GM12878 (cell line): ENCODE results near the gene CDC6. TPM values are rescaled to one million over a fixed set of nuclear protein-coding genes. Genes with fewer than 3 reads are reported as not detected.
A peak's percentile ranks its signal among the peaks of the same experiment; 100 is the strongest.

Experiments
- ASH2L ChIP-seq: fragments of 300-600, 200-600 bp; sonication (generic); IDR thresholded peaks from 2 replicates; pipeline ENCODE4 v1.6.1; 2017; ENCODE audit warnings: low read depth, mild to moderate bottlenecking, borderline replicate concordance
- ATF7 ChIP-seq: fragments of 450-650 bp; IDR thresholded peaks from 2 replicates; pipeline ENCODE4 v1.6.1; 2016; ENCODE audit warnings: low read depth, mild to moderate bottlenecking
- ESRRA ChIP-seq: IDR thresholded peaks from 2 replicates; pipeline ENCODE4 v1.6.1; 2012; ENCODE audit warnings: mild to moderate bottlenecking, low read length, improper control_type of control experiment
- IKZF1 ChIP-seq: fragments of 450-650 bp; conservative IDR thresholded peaks from 2 replicates; pipeline ENCODE4 v1.6.1; 2017; ENCODE audit warnings: antibody characterized with exemption, mild to moderate bottlenecking
- IKZF2 ChIP-seq, 2 experiments: fragments of 450-650 bp; IDR thresholded peaks; 2 replicates each; pipeline ENCODE4 v1.6.1; 2017; ENCODE audit warnings: mild to moderate bottlenecking in 2 of 2, moderate library complexity in 2 of 2
- JUND ChIP-seq: IDR thresholded peaks from 2 replicates; pipeline ENCODE4 v1.6.1; 2012; ENCODE audit warnings: low read depth, mild to moderate bottlenecking, low read length, improper control_type of control experiment, moderate library complexity
- RCOR1 ChIP-seq: conservative IDR thresholded peaks from 2 replicates; pipeline ENCODE4 v1.6.1; 2012; ENCODE audit warnings: low read depth, low read length, improper control_type of control experiment
- SREBF1 ChIP-seq: IDR thresholded peaks from 2 replicates; pipeline ENCODE4 v1.6.1; 2012; ENCODE audit warnings: mild to moderate bottlenecking, low read length
- ZNF207 ChIP-seq: fragments of 450-650 bp; IDR thresholded peaks from 2 replicates; pipeline ENCODE4 v1.6.1; 2014; ENCODE audit warnings: antibody characterized with exemption, mild to moderate bottlenecking, borderline replicate concordance
- polyA plus RNA-seq, 11 experiments: library from polyadenylated mRNA; depleted of rRNA in 4 of 11; unstranded in 6 of 11; stranded (reverse) in 5 of 11; fragments of >200 nt; fragmentation: Nextera tagmentation in 4 of 11; fragmentation: Illumina TruSeq in 1 of 11; extraction: Ambion mirVana in 4 of 11; extraction: Trizol in 1 of 11; gene quantifications; 1 replicate in 1 of 11; 2 replicates in 10 of 11; pipeline versions ENCODE4 v1.2.1 to v1.2.3, GENCODE V29; 2011 to 2016; ENCODE audit warnings: inconsistent platforms in 2 of 11, missing spikeins in 2 of 11, low read depth in 1 of 11
- total RNA-seq, 4 experiments: library from RNA; depleted of rRNA in 3 of 4; stranded (reverse); fragments of >200 nt in 3 of 4; fragmentation: Illumina TruSeq in 1 of 4; extraction: Trizol in 1 of 4; gene quantifications; 2 replicates each; pipeline versions ENCODE4 v1.2.1 to v1.2.3, GENCODE V29; 2013 to 2021
- TF ChIP-seq, protein P1 (sequence below): fragments of 450-650 bp; IDR thresholded peaks from 2 replicates; pipeline ENCODE4 v1.6.1; 2017; ENCODE audit warnings: mild to moderate bottlenecking
- TF ChIP-seq, protein P2 (sequence below): fragments of 450-650 bp; IDR thresholded peaks from 2 replicates; pipeline ENCODE4 v1.6.1; 2017; ENCODE audit warnings: mild to moderate bottlenecking, low read depth, inconsistent platforms; ENCODE audit not compliant: poor library complexity, severe bottlenecking
- TF ChIP-seq, protein P3 (sequence below): fragments of 450-650 bp; IDR thresholded peaks from 2 replicates; pipeline ENCODE4 v1.6.1; 2018; ENCODE audit warnings: borderline replicate concordance, mild to moderate bottlenecking; ENCODE audit not compliant: partially characterized antibody

The CDC6 gene
- total and polyA plus RNA-seq, 10 of the 15 experiments (the other 5 are each of a cell fraction or from before 2014, with no cell fraction given): 13.3 to 60.9 (median 47.6) TPM

DNA sequence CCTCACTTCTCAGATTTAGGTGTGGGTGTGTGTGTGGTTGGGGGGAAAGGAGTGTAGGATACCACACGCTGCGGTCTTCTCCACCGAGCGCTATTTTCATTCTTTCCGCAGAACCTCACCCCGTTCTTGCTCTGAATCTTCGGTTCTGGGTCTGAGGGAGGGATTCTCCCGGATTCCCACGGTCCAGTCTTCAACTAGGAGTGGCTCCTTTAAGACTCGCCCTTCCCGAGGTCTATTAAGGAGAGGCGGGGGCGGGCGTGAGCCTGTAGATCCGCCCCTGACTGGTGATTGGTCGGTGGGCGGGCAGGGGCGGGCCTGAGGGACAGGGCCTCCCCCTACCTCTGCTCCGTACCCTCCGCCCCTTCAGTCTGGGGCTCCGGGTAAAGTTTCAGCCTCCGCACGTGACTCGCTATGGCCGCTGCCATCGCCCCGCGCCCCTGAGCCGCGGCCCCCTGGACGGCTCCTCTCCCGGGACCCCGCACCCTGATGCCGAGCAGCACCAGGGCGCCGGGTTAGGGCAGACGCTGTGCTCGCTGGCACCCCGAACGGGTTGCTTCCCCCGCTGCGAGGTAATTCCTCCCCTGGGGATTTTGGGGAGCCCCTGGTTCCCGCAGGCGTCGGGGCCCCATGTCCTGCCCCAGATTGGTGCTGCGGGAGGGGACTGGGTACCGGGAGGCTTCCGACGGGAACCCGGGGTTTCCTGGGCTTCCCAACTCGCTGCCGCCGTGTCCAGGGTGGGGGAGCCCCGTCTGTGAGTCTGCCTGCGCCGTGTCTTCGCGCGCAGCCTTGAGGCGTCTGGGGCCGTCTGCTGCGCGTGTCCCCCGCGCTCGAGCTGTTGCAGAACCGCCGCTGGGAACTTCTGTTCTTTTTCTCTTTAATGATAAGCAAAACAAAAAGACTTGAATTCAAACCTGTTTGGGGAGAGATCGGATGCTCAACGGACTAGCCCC, 30.5 kb downstream of the CDC6 start (continued):
- TF ChIP-seq ATF7 (peak; percentile 26; the same call in 1 of the 2 replicates), IKZF2 (IDR thresholded peaks at IDR 0.05) (peak; percentile 79 to 88), JUND (no peak), ASH2L (no peak), ESRRA (0 out of 2 replicates have a peak, but pooled peaks have one; percentile 39), SREBF1 (0 out of 2 replicates have a peak, but pooled peaks have one; percentile 6), RCOR1 (no peak), ZNF207 (no peak), IKZF1 (peak; percentile 94)
- TF ChIP-seq, protein P1, sequence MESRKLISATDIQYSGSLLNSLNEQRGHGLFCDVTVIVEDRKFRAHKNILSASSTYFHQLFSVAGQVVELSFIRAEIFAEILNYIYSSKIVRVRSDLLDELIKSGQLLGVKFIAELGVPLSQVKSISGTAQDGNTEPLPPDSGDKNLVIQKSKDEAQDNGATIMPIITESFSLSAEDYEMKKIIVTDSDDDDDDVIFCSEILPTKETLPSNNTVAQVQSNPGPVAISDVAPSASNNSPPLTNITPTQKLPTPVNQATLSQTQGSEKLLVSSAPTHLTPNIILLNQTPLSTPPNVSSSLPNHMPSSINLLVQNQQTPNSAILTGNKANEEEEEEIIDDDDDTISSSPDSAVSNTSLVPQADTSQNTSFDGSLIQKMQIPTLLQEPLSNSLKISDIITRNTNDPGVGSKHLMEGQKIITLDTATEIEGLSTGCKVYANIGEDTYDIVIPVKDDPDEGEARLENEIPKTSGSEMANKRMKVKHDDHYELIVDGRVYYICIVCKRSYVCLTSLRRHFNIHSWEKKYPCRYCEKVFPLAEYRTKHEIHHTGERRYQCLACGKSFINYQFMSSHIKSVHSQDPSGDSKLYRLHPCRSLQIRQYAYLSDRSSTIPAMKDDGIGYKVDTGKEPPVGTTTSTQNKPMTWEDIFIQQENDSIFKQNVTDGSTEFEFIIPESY: no peak
- TF ChIP-seq, protein P2, sequence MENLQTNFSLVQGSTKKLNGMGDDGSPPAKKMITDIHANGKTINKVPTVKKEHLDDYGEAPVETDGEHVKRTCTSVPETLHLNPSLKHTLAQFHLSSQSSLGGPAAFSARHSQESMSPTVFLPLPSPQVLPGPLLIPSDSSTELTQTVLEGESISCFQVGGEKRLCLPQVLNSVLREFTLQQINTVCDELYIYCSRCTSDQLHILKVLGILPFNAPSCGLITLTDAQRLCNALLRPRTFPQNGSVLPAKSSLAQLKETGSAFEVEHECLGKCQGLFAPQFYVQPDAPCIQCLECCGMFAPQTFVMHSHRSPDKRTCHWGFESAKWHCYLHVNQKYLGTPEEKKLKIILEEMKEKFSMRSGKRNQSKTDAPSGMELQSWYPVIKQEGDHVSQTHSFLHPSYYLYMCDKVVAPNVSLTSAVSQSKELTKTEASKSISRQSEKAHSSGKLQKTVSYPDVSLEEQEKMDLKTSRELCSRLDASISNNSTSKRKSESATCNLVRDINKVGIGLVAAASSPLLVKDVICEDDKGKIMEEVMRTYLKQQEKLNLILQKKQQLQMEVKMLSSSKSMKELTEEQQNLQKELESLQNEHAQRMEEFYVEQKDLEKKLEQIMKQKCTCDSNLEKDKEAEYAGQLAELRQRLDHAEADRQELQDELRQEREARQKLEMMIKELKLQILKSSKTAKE: peak; percentile 33
- TF ChIP-seq, protein P3, sequence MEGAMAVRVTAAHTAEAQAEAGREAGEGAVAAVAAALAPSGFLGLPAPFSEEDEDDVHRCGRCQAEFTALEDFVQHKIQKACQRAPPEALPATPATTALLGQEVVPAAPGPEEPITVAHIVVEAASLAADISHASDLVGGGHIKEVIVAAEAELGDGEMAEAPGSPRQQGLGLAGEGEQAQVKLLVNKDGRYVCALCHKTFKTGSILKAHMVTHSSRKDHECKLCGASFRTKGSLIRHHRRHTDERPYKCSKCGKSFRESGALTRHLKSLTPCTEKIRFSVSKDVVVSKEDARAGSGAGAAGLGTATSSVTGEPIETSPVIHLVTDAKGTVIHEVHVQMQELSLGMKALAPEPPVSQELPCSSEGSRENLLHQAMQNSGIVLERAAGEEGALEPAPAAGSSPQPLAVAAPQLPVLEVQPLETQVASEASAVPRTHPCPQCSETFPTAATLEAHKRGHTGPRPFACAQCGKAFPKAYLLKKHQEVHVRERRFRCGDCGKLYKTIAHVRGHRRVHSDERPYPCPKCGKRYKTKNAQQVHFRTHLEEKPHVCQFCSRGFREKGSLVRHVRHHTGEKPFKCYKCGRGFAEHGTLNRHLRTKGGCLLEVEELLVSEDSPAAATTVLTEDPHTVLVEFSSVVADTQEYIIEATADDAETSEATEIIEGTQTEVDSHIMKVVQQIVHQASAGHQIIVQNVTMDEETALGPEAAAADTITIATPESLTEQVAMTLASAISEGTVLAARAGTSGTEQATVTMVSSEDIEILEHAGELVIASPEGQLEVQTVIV: no peak
